C4-2B (cell line): ENCODE results near the gene FOXL3.

Source experiments
- CTCF ChIP-seq: fragments of 450-650 bp; conservative IDR thresholded peaks from 2 replicates; pipeline ENCODE4 v1.5.1; 2017; ENCODE audit warnings: mild to moderate bottlenecking
- ZFX ChIP-seq: fragments of 450-650 bp; IDR thresholded peaks from 2 replicates; pipeline ENCODE4 v1.6.1; 2017

DNA sequence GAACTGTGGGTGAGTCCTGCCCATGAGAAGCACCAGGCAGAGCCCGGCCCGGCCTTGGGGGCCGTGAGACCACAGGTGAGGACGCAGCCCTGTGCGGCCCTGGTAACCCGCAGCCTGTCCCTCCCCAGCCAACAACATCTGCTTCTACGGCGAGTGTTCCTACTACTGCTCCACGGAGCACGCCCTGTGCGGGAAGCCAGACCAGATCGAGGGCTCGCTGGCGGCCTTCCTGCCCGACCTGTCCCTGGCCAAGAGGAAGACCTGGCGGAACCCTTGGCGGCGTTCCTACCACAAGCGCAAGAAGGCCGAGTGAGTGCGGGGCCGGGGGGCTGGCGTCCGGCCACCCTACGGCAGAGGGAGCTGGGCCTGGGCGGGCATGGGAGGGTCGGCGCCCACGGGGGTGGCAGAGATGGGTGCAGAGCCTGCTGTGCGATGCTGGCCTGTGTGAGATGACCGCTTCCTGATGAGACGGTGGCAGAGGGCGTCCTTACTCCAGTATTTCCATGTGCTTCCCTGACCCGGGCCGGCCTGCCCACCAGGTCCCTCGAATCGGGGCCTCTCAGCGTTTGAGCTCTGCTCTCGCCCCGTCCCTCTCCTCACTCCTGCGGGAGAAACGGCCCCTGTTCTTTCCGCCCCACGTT is 34.1 kb upstream of the FOXL3 start:
- TF ChIP-seq CTCF (no peak), ZFX (no peak)
